ENCODE measurements around the gene TMEM150C.

- TF ChIP-seq NFATC4 (CRISPR knock-in tag; IDR thresholded peaks at IDR 0.05) (no peak), GTF2I (CRISPR knock-in tag; conservative IDR thresholded peaks at IDR 0.05) (no peak), E2F5 (CRISPR knock-in tag; IDR thresholded peaks at IDR 0.05) (no peak), RELA (CRISPR knock-in tag; IDR thresholded peaks at IDR 0.05; ENCODE audit: borderline replicate concordance) (no peak)
- TF ChIP-seq, protein P1, sequence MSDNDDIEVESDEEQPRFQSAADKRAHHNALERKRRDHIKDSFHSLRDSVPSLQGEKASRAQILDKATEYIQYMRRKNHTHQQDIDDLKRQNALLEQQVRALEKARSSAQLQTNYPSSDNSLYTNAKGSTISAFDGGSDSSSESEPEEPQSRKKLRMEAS (CRISPR knock-in tag; IDR thresholded peaks at IDR 0.05) = no peak
These were observed 53.8 kb downstream of the TMEM150C start for GRCh38 chr4:82508011-82508410.

Measured in WTC11 (cell line).